Uterus (tissue), 2 donors: ENCODE data around the gene DSE.

Experiments
- POLR2A ChIP-seq, 2 donors: fragments of 450-650 bp; IDR thresholded peaks; one replicate each; pipeline ENCODE4 v1.6.1; 2016; ENCODE audit warnings: antibody characterized with exemption in 2 of 2, mild to moderate bottlenecking in 1 of 2, moderate library complexity in 1 of 2
- TF ChIP-seq, protein P1 (sequence below), 4 experiments: fragments of 200-600 bp in 2 of 4; fragments of 450-650 bp in 2 of 4; sonication (generic) in 2 of 4; IDR thresholded peaks; one replicate each; pipeline ENCODE4 v1.5.1; 2016 to 2019; ENCODE audit warnings: antibody characterized with exemption in 4 of 4, mild to moderate bottlenecking in 2 of 4, moderate library complexity in 1 of 4

GRCh38 chr6:116405652-116406356 is 35.1 kb downstream of the DSE start:
- TF ChIP-seq, protein P1, sequence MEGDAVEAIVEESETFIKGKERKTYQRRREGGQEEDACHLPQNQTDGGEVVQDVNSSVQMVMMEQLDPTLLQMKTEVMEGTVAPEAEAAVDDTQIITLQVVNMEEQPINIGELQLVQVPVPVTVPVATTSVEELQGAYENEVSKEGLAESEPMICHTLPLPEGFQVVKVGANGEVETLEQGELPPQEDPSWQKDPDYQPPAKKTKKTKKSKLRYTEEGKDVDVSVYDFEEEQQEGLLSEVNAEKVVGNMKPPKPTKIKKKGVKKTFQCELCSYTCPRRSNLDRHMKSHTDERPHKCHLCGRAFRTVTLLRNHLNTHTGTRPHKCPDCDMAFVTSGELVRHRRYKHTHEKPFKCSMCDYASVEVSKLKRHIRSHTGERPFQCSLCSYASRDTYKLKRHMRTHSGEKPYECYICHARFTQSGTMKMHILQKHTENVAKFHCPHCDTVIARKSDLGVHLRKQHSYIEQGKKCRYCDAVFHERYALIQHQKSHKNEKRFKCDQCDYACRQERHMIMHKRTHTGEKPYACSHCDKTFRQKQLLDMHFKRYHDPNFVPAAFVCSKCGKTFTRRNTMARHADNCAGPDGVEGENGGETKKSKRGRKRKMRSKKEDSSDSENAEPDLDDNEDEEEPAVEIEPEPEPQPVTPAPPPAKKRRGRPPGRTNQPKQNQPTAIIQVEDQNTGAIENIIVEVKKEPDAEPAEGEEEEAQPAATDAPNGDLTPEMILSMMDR (IDR thresholded peaks at IDR 0.05) = no peak
- no peak for TF ChIP-seq POLR2A (IDR thresholded peaks at IDR 0.05)
